OCI-LY1 (cell line): ENCODE data around the gene TMEM272.

Source experiments
- H2AFZ ChIP-seq: fragments of 200-600 bp; sonication (generic), shearing (Covaris generic); 2 replicates; pipeline ENCODE4 v1.6.0; 2014; ENCODE audit warnings: antibody characterized with exemption, mild to moderate bottlenecking, low read length
- H3F3A ChIP-seq: fragments of 200-600 bp; sonication (generic), shearing (Covaris generic); 2 replicates; pipeline ENCODE4 v1.6.0; 2014; ENCODE audit warnings: mild to moderate bottlenecking, antibody characterized with exemption, low read length, moderate library complexity; ENCODE audit not compliant: insufficient read depth
- H3K27ac ChIP-seq: fragments of 200-600 bp; sonication (generic); 2 replicates; pipeline ENCODE4 v1.5.1; 2014; ENCODE audit warnings: low read length, mixed run types, mild to moderate bottlenecking, low read depth; ENCODE audit not compliant: poor library complexity, severe bottlenecking
- H3K27me3 ChIP-seq: fragments of 200-600 bp; sonication (generic); 2 replicates; pipeline ENCODE4 v1.6.0; 2014; ENCODE audit warnings: antibody characterized with exemption, mild to moderate bottlenecking, low read length, moderate library complexity; ENCODE audit not compliant: insufficient read depth
- H3K36me3 ChIP-seq: fragments of 200-600 bp; sonication (generic); 2 replicates; pipeline ENCODE4 v1.6.1; 2014; ENCODE audit warnings: mild to moderate bottlenecking, antibody characterized with exemption, low read length, moderate library complexity, mixed read lengths; ENCODE audit not compliant: insufficient read depth
- H3K4me1 ChIP-seq: fragments of 200-600 bp; sonication (generic); 2 replicates; pipeline ENCODE4 v1.5.1; 2014; ENCODE audit warnings: mild to moderate bottlenecking, low read length, moderate library complexity; ENCODE audit not compliant: insufficient read depth, severe bottlenecking
- H3K4me2 ChIP-seq: fragments of 200-600 bp; sonication (generic), shearing (Covaris generic); 2 replicates; pipeline ENCODE4 v1.6.1; 2014; ENCODE audit warnings: low read length
- H3K4me3 ChIP-seq: fragments of 200-600 bp; sonication (generic); 2 replicates; pipeline ENCODE4 v1.5.1; 2014; ENCODE audit warnings: low read length, low read depth, mild to moderate bottlenecking, mixed read lengths; ENCODE audit not compliant: poor library complexity, severe bottlenecking
- H3K79me2 ChIP-seq: fragments of 200-600 bp; shearing (Covaris generic); 2 replicates; pipeline ENCODE4 v1.6.1; 2016; ENCODE audit warnings: mixed run types, low read length, mixed read lengths; ENCODE audit not compliant: insufficient read depth
- H3K9ac ChIP-seq: fragments of 200-600 bp; sonication (generic), shearing (Covaris generic); 2 replicates; pipeline ENCODE4 v1.6.1; 2014; ENCODE audit warnings: mild to moderate bottlenecking, low read length, mixed read lengths
- H3K9me2 ChIP-seq: fragments of 200-600 bp; sonication (generic), shearing (Covaris generic); 2 replicates; pipeline ENCODE4 v1.6.1; 2014; ENCODE audit warnings: low read depth, mild to moderate bottlenecking, low read length, mixed read lengths
- H3K9me3 ChIP-seq: fragments of 200-600 bp; shearing (Covaris generic); 2 replicates; pipeline ENCODE4 v1.6.1; 2014; ENCODE audit warnings: low read length, mixed read lengths
- H4K20me1 ChIP-seq: fragments of 200-600 bp; sonication (generic), shearing (Covaris generic); 2 replicates; pipeline ENCODE4 v1.6.0; 2016; ENCODE audit warnings: mild to moderate bottlenecking, low read length; ENCODE audit not compliant: insufficient read depth
- EZH2 ChIP-seq: fragments of 200-600 bp; sonication (generic), shearing (Covaris generic); IDR thresholded peaks from 2 replicates; pipeline ENCODE4 v1.8.0; 2017; ENCODE audit warnings: borderline replicate concordance, mixed run types, mild to moderate bottlenecking, antibody characterized with exemption, low read length, moderate library complexity, mixed read lengths
- TF ChIP-seq, protein P1 (sequence below): fragments of 200-600 bp; sonication (generic), shearing (Covaris generic); IDR thresholded peaks from 2 replicates; pipeline ENCODE4 v1.5.1; 2017; ENCODE audit warnings: mild to moderate bottlenecking, antibody characterized with exemption, low read length, moderate library complexity, mixed read lengths

The TMEM272 gene

DNA sequence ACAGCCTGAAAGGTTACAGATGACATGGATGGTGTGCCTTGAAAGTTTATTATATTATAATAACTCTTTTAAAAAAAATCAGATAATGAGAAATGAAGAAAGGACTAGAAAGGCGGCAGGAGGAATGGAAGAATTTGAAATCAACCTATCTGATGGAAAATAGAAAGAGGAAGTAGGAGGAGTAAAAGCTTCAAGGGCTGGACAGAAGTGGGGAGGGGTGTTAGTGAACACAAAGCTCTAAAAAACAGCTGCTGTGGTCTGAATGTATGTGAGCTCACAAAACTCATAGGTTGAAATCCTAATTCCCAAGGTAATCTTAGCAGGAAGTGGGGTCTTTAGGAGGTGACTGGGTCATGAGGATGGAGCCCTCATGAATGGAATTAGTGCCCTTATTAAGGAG is 36.3 kb upstream of the TMEM272 start:
- no peak overlapping the region for H3K4me3 ChIP-seq
- H3K9me3 ChIP-seq = peaks cover 10% of the 10 kb centered on the region
- no peak overlapping the region for H3K9ac ChIP-seq
- H3K27ac ChIP-seq = no peak overlapping the region
- no peaks in the 10 kb centered on the region for H3F3A ChIP-seq
- peaks cover 4% of the 10 kb centered on the region; the same call in 1 of the 2 replicates for H3K27me3 ChIP-seq
- H4K20me1 ChIP-seq = no peaks in the 10 kb centered on the region
- no peaks in the 10 kb centered on the region for H3K79me2 ChIP-seq
- no peak overlapping the region for H3K4me2 ChIP-seq
- no peaks in the 10 kb centered on the region for H3K36me3 ChIP-seq
- no peaks in the 10 kb centered on the region for H3K4me1 ChIP-seq
- no peaks in the 10 kb centered on the region for H3K9me2 ChIP-seq
- no peak for TF ChIP-seq EZH2
- TF ChIP-seq, protein P1, sequence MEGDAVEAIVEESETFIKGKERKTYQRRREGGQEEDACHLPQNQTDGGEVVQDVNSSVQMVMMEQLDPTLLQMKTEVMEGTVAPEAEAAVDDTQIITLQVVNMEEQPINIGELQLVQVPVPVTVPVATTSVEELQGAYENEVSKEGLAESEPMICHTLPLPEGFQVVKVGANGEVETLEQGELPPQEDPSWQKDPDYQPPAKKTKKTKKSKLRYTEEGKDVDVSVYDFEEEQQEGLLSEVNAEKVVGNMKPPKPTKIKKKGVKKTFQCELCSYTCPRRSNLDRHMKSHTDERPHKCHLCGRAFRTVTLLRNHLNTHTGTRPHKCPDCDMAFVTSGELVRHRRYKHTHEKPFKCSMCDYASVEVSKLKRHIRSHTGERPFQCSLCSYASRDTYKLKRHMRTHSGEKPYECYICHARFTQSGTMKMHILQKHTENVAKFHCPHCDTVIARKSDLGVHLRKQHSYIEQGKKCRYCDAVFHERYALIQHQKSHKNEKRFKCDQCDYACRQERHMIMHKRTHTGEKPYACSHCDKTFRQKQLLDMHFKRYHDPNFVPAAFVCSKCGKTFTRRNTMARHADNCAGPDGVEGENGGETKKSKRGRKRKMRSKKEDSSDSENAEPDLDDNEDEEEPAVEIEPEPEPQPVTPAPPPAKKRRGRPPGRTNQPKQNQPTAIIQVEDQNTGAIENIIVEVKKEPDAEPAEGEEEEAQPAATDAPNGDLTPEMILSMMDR = no peak
- no peak overlapping the region for H2AFZ ChIP-seq

DNA sequence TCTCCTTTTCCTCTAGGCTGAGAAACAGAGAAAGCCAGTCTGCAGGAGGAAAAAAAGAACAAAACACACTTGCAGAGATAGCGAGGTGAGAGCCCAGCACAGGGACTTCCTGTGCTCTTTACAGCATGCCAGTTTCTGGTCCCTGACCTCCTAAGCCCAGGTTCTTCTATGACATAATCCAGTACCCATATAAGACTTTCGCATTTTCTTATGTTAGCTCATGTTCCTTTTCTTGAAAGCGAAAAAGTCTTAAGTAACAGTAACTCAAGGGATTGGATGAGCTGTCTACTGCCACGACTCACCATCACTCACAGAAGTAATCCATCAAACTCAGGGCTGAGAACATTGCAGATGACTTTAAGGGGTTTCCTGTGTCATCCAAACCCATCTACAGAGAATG is 34.2 kb upstream of the TMEM272 start:
- H3K4me2 ChIP-seq = no peak overlapping the region

DNA sequence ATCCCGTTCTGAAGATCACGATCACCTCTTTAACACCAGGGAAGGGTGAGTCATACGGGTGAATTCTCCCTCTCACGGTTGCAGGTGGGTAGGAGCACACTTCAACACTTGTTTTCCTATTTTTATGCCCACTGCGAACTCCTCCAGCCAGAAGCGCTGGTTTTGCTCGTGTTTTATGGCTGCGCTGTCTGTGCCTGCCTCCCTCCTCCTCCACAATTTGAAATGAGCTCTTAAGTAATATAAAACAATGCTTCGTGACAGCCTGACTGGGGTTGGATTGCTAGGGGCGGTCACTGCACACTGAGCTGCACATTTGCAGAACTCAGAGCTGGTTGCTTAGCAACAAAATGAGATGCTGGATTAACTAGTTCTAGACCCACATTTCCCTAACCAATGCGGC is 29.7 kb upstream of the TMEM272 start:
- no peak for TF ChIP-seq EZH2
- TF ChIP-seq, protein P1 = no peak
- no peaks in the 10 kb centered on the region for H3K4me1 ChIP-seq
- H3K27me3 ChIP-seq = no peaks in the 10 kb centered on the region
- no peaks in the 10 kb centered on the region for H3K36me3 ChIP-seq
- H2AFZ ChIP-seq = no peak overlapping the region
- H3K9ac ChIP-seq = no peak overlapping the region
- no peaks in the 10 kb centered on the region for H4K20me1 ChIP-seq
- no peak overlapping the region for H3K27ac ChIP-seq
- no peaks in the 10 kb centered on the region for H3K9me2 ChIP-seq
- no peaks in the 10 kb centered on the region for H3K9me3 ChIP-seq
- H3K4me2 ChIP-seq = no peak overlapping the region
- no peaks in the 10 kb centered on the region for H3K79me2 ChIP-seq
- no peak overlapping the region for H3K4me3 ChIP-seq
- no peaks in the 10 kb centered on the region for H3F3A ChIP-seq

More for the DNA sequence above, 34.2 kb upstream of the TMEM272 start:
- no peaks in the 10 kb centered on the region for H3K36me3 ChIP-seq
- no peaks in the 10 kb centered on the region for H3K79me2 ChIP-seq
- no peaks in the 10 kb centered on the region for H4K20me1 ChIP-seq
- H3K27ac ChIP-seq = no peak overlapping the region
- H3K9me3 ChIP-seq = peaks cover 10% of the 10 kb centered on the region
- no peak overlapping the region for H3K9ac ChIP-seq
- TF ChIP-seq, protein P1 = no peak
- no peak for TF ChIP-seq EZH2
- no peak overlapping the region for H3K4me3 ChIP-seq
- H3K4me1 ChIP-seq = no peaks in the 10 kb centered on the region
- H3K27me3 ChIP-seq = peaks cover under 1% of the 10 kb centered on the region; the same call in 1 of the 2 replicates
- no peaks in the 10 kb centered on the region for H3K9me2 ChIP-seq
- no peak overlapping the region for H2AFZ ChIP-seq
- no peaks in the 10 kb centered on the region for H3F3A ChIP-seq
